GM12874 (cell line): Measurements from ENCODE around the gene PSPH.

Experiments
- CTCF ChIP-seq: IDR thresholded peaks from 2 replicates; pipeline ENCODE4 v1.5.1; 2011; ENCODE audit warnings: low read depth, mild to moderate bottlenecking, control low read depth, low read length, moderate library complexity; ENCODE audit not compliant: insufficient read depth

The PSPH gene

GRCh38 chr7:55980266-55980665 is 71.0 kb downstream of the PSPH start:
- no peak for TF ChIP-seq CTCF

- no peak for TF ChIP-seq CTCF
These were observed 73.4 kb downstream of the PSPH start for GRCh38 chr7:55977831-55978230.

GRCh38 chr7:55975988-55976633 is 75.1 kb downstream of the PSPH start:
- no peak for TF ChIP-seq CTCF

GRCh38 chr7:55973747-55974250 is 77.4 kb downstream of the PSPH start:
- TF ChIP-seq CTCF = no peak

GRCh38 chr7:55970978-55971377 is 80.3 kb downstream of the PSPH start:
- TF ChIP-seq CTCF = no peak

- TF ChIP-seq CTCF = no peak
These were observed 80.7 kb downstream of the PSPH start for GRCh38 chr7:55970561-55970960.

GRCh38 chr7:55969391-55969790 is 81.9 kb downstream of the PSPH start:
- no peak for TF ChIP-seq CTCF
